H1 (cell line): ENCODE results near the gene ANKH. TPM values are rescaled to one million over a fixed set of nuclear protein-coding genes. Genes with fewer than 3 reads are reported as not detected.

Experiments
- CHD7 ChIP-seq: fragments of 300-600 bp; sonication (generic); IDR thresholded peaks from 2 replicates; pipeline ENCODE4 v1.7.1; 2012; ENCODE audit warnings: low read length, moderate library complexity, mild to moderate bottlenecking, inconsistent platforms; ENCODE audit not compliant: insufficient replicate concordance
- RAD21 ChIP-seq, 2 experiments: IDR thresholded peaks in 1 of 2; conservative IDR thresholded peaks in 1 of 2; 2 replicates each; pipeline ENCODE4 v1.6.1; 2011; ENCODE audit warnings: low read depth in 2 of 2, low read length in 2 of 2, improper control_type of control experiment in 1 of 2, inconsistent platforms in 1 of 2, mild to moderate bottlenecking in 1 of 2, moderate library complexity in 1 of 2
- polyA plus RNA-seq, 7 experiments: library from polyadenylated mRNA; depleted of rRNA in 3 of 7; stranded (reverse) in 5 of 7; unstranded in 2 of 7; fragments of >200 nt in 5 of 7; fragments of 200-250 nt in 2 of 7; gene quantifications; 1 replicate in 5 of 7; 2 replicates in 1 of 7; 4 replicates in 1 of 7; pipeline versions ENCODE4 v1.2.1 to v1.2.3, GENCODE V29; 2011 to 2013; ENCODE audit warnings: missing spikeins in 2 of 7, mixed read lengths in 2 of 7
- total RNA-seq: library from RNA; stranded (reverse); fragmentation: NEBNext Ultra II Directional; extraction: Animal tissue kit (Norgen Biotek cat#: 25700); gene quantifications from 2 replicates; pipeline ENCODE4 v1.2.1, GENCODE V29; 2021

Gene ANKH
- total and polyA plus RNA-seq, 2 of the 8 experiments (the other 6 are each of a cell fraction or from before 2014, with no cell fraction given) = 5.3 to 13.0 TPM

GRCh38 chr5:14778792-14779070 lies 92.8 kb downstream of the ANKH start (continued):
- TF ChIP-seq CHD7 = no peak
- peak; percentile 64 to 74 for TF ChIP-seq RAD21 (IDR thresholded peaks at IDR 0.05 in 1 of 2, conservative IDR thresholded peaks at IDR 0.05 in 1 of 2; ENCODE audit: low read depth in 2 of 2, low read length in 2 of 2)
- TF ChIP-seq, all 59 proteins: peak for 2
